Fibroblast of lung (primary cell): ENCODE data around the gene PBX4.

Experiments used
- EZH2 ChIP-seq: IDR thresholded peaks from 2 replicates; pipeline ENCODE4 v1.5.1; 2012; ENCODE audit warnings: low read length, control low read depth, mild to moderate bottlenecking; ENCODE audit errors: missing control alignments
- TF ChIP-seq, protein P1 (sequence below), 2 donors: IDR thresholded peaks in 1 of 2; conservative IDR thresholded peaks in 1 of 2; 1 replicate in 1 of 2; 2 replicates in 1 of 2; pipeline ENCODE4 v1.5.1; 2011 to 2012; ENCODE audit warnings: low read length in 2 of 2, control low read depth in 1 of 2, inconsistent platforms in 1 of 2, low read depth in 1 of 2, mild to moderate bottlenecking in 1 of 2

DNA sequence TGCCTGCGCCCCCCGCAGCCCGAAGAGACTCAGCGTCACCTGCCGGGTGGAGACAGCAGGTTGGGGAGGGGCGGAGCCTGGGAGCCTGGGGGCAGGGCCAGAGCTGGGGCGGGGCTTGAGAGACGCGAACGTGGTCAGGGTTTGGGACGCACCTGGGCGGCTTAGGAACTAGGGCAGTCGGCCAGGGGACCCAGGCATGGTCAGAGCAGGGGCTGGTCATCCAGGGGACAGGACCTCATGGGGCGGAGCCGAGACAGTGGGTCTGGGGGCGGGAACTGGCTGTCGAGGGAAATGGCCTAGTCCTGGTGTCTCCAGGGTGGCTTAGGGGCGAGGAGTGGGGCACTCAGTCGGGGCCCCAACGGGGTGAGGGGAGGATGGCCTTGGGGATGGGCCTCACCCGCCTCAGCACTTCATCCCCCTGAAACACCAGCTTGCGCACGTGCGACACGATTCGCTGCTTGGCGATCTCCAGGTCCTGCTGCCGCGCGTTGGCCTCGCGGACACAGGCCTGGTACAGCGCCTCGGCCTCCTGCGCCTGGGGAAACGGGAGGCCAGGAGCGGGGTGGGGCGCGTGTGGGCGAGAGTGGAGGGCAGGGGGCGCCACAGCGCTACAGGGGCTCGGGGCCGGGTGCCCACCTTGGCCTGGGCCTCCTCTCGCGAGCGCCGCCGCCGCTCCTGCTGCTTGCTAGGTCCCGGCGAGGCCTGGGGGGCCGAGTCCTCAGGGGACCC lies 19.2 kb upstream of the PBX4 start:
- TF ChIP-seq, protein P1, sequence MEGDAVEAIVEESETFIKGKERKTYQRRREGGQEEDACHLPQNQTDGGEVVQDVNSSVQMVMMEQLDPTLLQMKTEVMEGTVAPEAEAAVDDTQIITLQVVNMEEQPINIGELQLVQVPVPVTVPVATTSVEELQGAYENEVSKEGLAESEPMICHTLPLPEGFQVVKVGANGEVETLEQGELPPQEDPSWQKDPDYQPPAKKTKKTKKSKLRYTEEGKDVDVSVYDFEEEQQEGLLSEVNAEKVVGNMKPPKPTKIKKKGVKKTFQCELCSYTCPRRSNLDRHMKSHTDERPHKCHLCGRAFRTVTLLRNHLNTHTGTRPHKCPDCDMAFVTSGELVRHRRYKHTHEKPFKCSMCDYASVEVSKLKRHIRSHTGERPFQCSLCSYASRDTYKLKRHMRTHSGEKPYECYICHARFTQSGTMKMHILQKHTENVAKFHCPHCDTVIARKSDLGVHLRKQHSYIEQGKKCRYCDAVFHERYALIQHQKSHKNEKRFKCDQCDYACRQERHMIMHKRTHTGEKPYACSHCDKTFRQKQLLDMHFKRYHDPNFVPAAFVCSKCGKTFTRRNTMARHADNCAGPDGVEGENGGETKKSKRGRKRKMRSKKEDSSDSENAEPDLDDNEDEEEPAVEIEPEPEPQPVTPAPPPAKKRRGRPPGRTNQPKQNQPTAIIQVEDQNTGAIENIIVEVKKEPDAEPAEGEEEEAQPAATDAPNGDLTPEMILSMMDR (conservative IDR thresholded peaks at IDR 0.05 in 1 of 2, IDR thresholded peaks at IDR 0.05 in 1 of 2; ENCODE audit: low read depth in 1 of 2, low read length in 2 of 2) = no peak
- no peak for TF ChIP-seq EZH2
